Measurements from ENCODE around the gene CEP95.
"Not testable (repeated sequence)": the region's sequence is repeated elsewhere in the genome, so short reads cannot be mapped to it uniquely, and the experiment has no call there.

CEP95 gene

GRCh38 chr17:64506576-64507412 is at the start of gene CEP95:
CEP95 (plus strand) TSS chr17:64506977; CDS start chr17:64507098, 121 bp downstream.
- DNase-seq: peak; percentile 91 to 96

GRCh38 chr17:64457156-64457555 is 49.6 kb upstream of the CEP95 start:
- no peak for DNase-seq

GRCh38 chr17:64458756-64459155 is 48.0 kb upstream of the CEP95 start:
- no peak for DNase-seq

GRCh38 chr17:64459284-64459747 is 47.5 kb upstream of the CEP95 start:
- no peak for DNase-seq

- not testable (repeated sequence) for DNase-seq
These were observed 47.0 kb upstream of the CEP95 start for GRCh38 chr17:64459818-64460217.

- no peak for DNase-seq
These were observed 45.8 kb upstream of the CEP95 start for GRCh38 chr17:64460955-64461354.

GRCh38 chr17:64461788-64462187 is 45.0 kb upstream of the CEP95 start:
- no peak for DNase-seq

GRCh38 chr17:64466019-64466735 is 40.6 kb upstream of the CEP95 start:
- no peak for DNase-seq

- not testable (repeated sequence) for DNase-seq
These were observed 39.9 kb upstream of the CEP95 start for GRCh38 chr17:64466834-64467233.

- no peak for DNase-seq
These were observed 36.2 kb upstream of the CEP95 start for GRCh38 chr17:64470625-64471024.

GRCh38 chr17:64471440-64471839 is 35.3 kb upstream of the CEP95 start:
- DNase-seq: no peak

- no peak for DNase-seq
These were observed 34.2 kb upstream of the CEP95 start for GRCh38 chr17:64472564-64472963.

- DNase-seq: no peak
These were observed 28.9 kb upstream of the CEP95 start for GRCh38 chr17:64477849-64478248.

- DNase-seq: no peak
These were observed 25.8 kb upstream of the CEP95 start for GRCh38 chr17:64480951-64481350.

GRCh38 chr17:64484380-64484779 is 22.4 kb upstream of the CEP95 start:
- no peak for DNase-seq

GRCh38 chr17:64488301-64488700 is 18.5 kb upstream of the CEP95 start:
- DNase-seq: no peak

- DNase-seq: peak; percentile 22 to 32
These were observed 15.5 kb upstream of the CEP95 start for GRCh38 chr17:64491034-64491860.

GRCh38 chr17:64491994-64492393 is 14.8 kb upstream of the CEP95 start:
- DNase-seq: no peak

GRCh38 chr17:64492481-64493109 is 14.2 kb upstream of the CEP95 start:
- peak in 1 of 2 experiments; percentile 13 for DNase-seq

GRCh38 chr17:64494121-64494520 is 12.7 kb upstream of the CEP95 start:
- no peak for DNase-seq

GRCh38 chr17:64495300-64495699 is 11.5 kb upstream of the CEP95 start:
- DNase-seq: not testable (repeated sequence)

GRCh38 chr17:64496348-64496785 is 10.4 kb upstream of the CEP95 start:
- DNase-seq: no peak

All from stimulated activated CD4-positive, alpha-beta T cell treated with anti-CD3 and anti-CD28 coated beads, Interleukin-4, amount 100 ng/mL, for 4 hours (primary cell).